ENCODE results near the gene KCNMA1. TPM values are rescaled to one million over a fixed set of nuclear protein-coding genes. Genes with fewer than 3 reads are reported as not detected.

The KCNMA1 gene
- total RNA-seq, 1 donor from 2014 or later = 2.0 TPM

DNA sequence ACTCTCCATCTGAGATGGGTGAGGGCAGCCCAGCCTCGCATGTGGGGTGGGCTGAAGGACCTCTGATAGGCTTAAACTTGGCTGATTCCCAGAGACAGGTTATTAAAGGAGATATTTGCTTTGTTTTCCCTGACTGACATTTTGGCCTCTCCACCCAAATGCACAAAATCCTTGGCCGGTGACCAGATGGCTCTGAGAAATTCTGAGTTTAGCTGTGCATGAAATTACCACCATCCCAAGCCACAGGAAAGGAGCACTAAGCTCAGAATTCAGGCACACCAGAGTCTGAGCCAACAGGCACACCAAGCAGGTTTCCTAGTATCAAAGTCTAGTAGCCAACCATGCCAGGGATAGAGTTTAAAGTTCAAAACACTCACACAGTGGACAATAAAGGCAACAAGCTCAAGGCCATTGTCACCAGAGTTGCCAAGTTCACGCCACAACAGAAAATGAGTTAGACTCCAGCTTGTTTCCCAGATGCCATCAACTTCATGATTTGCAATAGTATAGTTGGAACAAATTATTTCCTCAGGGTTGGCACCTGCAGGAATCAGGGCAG, 387.6 kb downstream of the KCNMA1 start:
- intact Hi-C loops (cut with DNase I) = no loop called here
- no peak for DNase-seq
- ATAC-seq (ENCODE audit: poor library complexity) = no peak

DNA sequence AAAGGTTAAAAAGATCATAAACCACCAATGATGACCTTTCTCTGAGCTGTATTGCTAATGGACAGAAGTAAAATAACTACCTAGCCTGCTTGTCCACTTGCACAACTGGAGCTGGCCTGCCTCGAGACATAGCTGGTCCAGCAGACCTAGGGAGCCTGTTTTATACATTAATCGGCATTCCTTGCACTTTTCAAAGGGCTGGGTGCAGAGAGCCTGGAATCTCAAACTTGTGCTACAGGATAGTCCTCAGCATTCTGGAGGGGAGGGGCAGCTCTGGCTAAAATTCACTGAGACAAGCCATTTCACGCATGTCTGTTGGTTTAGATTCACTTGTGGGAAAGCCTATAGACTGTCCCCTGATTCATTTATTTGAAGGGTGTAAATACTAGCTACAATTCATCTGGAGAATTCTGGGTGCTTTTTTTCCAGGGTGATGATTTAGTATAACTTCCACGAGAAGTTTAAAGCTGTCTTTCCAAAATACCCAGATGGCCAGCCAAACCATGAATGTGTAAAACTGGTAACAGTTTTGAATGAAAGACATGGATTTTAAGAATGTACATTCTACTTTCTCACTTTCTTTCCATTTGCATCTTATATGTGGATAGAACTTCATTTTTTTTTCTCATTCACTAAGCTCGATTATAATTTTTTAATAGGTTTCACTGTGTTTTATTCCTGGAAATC, 389.4 kb downstream of the KCNMA1 start:
- DNase-seq (no peak), ATAC-seq (ENCODE audit: poor library complexity) (no peak)
- intact Hi-C loops (cut with DNase I) = no loop called here

GRCh38 chr10:77247031-77247990, 390.3 kb downstream of the KCNMA1 start:
- DNase-seq (no peak), ATAC-seq (ENCODE audit: poor library complexity) (peak; percentile 92)
- intact Hi-C loops (cut with DNase I) = no loop called here

DNA sequence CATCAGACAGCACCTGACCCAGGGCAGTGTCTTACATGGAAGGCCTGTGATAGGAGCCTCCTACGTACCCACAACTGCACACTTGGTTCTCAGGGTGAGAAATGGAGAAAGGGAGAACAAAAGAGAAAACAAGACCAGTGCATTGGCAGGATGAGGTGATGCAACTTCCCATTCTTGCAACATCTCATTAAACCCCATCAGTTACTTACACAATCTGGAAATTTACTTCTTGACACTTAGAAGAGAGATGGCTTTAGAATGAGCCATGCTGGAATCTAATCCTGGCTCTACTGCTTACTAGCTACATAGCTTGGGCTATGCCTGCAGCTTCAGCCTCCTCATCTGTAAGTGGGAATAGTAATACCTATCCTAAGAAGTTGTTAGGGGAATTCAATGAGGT, 391.7 kb downstream of the KCNMA1 start:
- ATAC-seq (ENCODE audit: poor library complexity) (peak; percentile 63), DNase-seq (no peak)
- intact Hi-C loops (cut with DNase I) = no loop called here

DNA sequence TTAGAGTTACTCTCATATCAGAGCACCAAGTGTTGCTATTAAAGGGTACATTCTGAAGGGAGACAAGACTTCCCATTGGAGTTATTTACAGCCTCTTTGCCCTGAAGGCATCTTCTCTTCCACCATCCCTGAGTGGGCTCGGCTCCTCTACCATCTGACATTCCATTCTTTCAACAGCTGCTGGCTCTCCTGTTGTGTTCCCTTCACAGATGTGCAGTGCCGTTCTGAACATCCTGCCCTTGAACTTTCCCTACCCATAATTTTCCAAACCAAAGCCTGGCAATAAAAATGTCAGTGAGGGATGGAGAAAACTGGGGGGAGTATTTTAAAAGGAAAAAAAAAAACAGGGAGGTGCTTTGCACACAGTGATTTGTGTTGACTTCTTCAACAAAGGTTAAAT, 392.9 kb downstream of the KCNMA1 start:
- ATAC-seq (ENCODE audit: poor library complexity) = no peak
- intact Hi-C loops (cut with DNase I) = no loop called here
- no peak for DNase-seq

GRCh38 chr10:77244286-77244685, 393.3 kb downstream of the KCNMA1 start:
- DNase-seq = no peak
- intact Hi-C loops (cut with DNase I) = no loop called here
- no peak for ATAC-seq (ENCODE audit: poor library complexity)

GRCh38 chr10:77241350-77241725, 396.3 kb downstream of the KCNMA1 start:
- ATAC-seq (ENCODE audit: poor library complexity) = no peak
- intact Hi-C loops (cut with DNase I) = no loop called here
- DNase-seq = no peak

GRCh38 chr10:77240706-77241349, 396.8 kb downstream of the KCNMA1 start:
- intact Hi-C loops (cut with DNase I) = no loop called here
- ATAC-seq (ENCODE audit: poor library complexity) = no peak
- no peak for DNase-seq

DNA sequence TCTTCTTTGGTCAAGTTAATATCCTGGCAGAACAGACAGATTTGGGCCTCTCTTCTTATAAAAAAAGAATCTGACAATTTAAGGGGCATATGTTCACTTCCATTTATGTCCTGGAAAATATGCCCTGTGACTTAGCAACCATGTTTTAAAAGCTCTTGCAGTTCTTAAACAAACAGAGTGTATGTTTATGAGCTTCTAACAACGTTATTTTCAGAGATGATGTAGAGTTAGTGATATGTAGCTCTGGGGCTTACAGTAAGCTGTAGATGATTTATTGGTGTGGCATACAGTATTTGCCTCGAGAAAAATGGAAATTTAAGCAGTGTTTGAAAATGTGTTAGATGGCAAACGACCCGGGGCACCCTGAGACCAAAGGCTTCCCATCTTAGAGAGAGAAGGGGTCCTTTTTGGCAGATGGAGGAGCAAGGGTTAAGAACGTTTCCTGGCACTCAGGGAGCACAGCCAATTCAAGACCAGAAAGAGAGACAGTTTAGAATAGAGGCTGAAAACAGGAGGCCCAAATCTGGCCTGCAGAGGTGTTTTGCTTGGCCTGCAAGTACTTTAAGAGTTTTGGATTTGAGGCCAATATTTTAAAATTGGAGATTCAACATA, 397.5 kb downstream of the KCNMA1 start:
- intact Hi-C loops (cut with DNase I) = no loop called here
- DNase-seq (no peak), ATAC-seq (ENCODE audit: poor library complexity) (no peak)

DNA sequence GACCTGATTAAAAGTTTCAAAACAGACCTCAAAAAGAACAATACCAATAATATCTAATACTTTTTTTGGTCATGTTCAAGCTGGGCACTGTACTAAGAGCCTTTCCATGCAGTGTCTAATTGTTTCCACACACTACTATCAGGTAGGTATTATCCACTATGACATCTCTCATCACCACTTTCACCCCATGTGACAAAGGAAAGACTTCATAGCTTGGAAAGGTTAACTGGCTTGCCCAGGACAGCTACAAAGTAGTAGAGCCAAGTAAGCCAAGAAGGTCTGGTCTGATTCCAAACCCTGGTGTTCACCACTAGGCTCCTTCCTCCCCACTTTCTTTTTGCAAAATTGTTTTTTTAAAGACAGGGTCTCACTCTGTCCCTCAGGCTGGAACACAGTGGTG, 400.5 kb downstream of the KCNMA1 start:
- ATAC-seq (ENCODE audit: poor library complexity) = no peak
- DNase-seq = no peak

GRCh38 chr10:77236700-77237099, 400.9 kb downstream of the KCNMA1 start:
- DNase-seq = no peak
- ATAC-seq (ENCODE audit: poor library complexity) = no peak
- intact Hi-C loops (cut with DNase I) = no loop called here

More for the DNA sequence above, 400.5 kb downstream of the KCNMA1 start:
- intact Hi-C loops (cut with DNase I) = no loop called here

DNA sequence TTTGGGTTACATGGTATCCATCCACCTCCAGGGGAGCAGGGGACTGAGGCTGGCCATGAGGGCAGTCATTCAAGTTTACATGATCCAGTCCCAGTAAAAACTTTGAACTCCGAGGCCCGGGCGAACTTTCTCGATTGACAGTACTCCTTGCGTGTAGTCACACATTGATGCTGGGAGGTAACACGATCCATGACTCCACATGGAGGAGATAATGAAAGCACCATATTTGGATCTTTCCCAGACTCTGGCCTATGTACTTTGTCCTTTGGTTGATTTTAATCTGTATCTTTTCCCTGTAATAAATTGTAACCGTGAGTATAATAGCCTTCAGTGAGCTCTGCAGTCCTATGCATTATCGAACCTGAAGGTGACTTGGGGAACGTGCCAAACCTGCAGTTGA, 401.6 kb downstream of the KCNMA1 start:
- DNase-seq (no peak), ATAC-seq (ENCODE audit: poor library complexity) (no peak)
- intact Hi-C loops (cut with DNase I) = no loop called here

- ATAC-seq (ENCODE audit: poor library complexity) = no peak
- DNase-seq = no peak
- intact Hi-C loops (cut with DNase I) = no loop called here
Observed at GRCh38 chr10:77234599-77234998, 403.0 kb downstream of the KCNMA1 start.

- intact Hi-C loops (cut with DNase I) = no loop called here
- DNase-seq (no peak), ATAC-seq (ENCODE audit: poor library complexity) (no peak)
Observed at GRCh38 chr10:77233466-77233865, 404.1 kb downstream of the KCNMA1 start.

GRCh38 chr10:77231884-77232610, 405.6 kb downstream of the KCNMA1 start:
- intact Hi-C loops (cut with DNase I) = no loop called here
- DNase-seq = no peak
- no peak for ATAC-seq (ENCODE audit: poor library complexity)

- intact Hi-C loops (cut with DNase I) = no loop called here
- no peak for DNase-seq
- no peak for ATAC-seq (ENCODE audit: poor library complexity)
Observed at GRCh38 chr10:77231375-77231774, 406.2 kb downstream of the KCNMA1 start.

DNA sequence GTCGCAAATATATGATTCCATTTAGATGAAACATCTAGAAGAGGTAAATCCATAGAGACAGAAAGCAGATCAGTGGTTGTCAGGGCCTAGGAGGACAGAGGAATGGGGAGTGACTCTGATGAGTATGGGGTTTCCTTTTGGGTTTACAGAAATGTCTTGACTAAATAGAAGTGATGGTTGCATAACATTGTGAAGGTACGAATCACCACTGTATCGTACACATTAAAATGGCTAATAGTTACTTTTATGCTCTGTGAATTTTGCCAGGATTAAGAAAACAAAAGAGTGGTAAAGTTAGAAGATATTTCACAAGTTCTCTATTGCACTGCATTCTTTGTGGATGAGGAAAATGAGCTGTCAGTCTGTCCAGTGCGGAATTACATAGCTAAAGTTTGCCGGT, 407.4 kb downstream of the KCNMA1 start:
- ATAC-seq (ENCODE audit: poor library complexity) = no peak
- DNase-seq = no peak
- intact Hi-C loops (cut with DNase I) = no loop called here

GRCh38 chr10:77229704-77230103, 407.9 kb downstream of the KCNMA1 start:
- ATAC-seq (ENCODE audit: poor library complexity) (no peak), DNase-seq (no peak)
- intact Hi-C loops (cut with DNase I) = no loop called here
